SU-DHL-6 (cell line): ENCODE results near the gene ITGA6.

Source experiments
- H2AFZ ChIP-seq: fragments of 200-600 bp; sonication (generic); 2 replicates; pipeline ENCODE4 v1.6.1; 2014; ENCODE audit warnings: low read depth, mild to moderate bottlenecking, moderate library complexity, mixed read lengths, antibody characterized with exemption, low read length; ENCODE audit not compliant: severe bottlenecking
- H3F3A ChIP-seq: fragments of 200-600 bp; shearing (Covaris generic); 2 replicates; pipeline ENCODE4 v1.6.0; 2016; ENCODE audit warnings: antibody characterized with exemption, mild to moderate bottlenecking; ENCODE audit not compliant: insufficient read depth
- H3K27ac ChIP-seq: fragments of 200-600 bp; sonication (generic); 2 replicates; pipeline ENCODE4 v1.5.1; 2016; ENCODE audit warnings: low read depth, mild to moderate bottlenecking, low read length, moderate library complexity, mixed read lengths
- H3K27me3 ChIP-seq: fragments of 200-600 bp; sonication (generic), shearing (Covaris generic); 2 replicates; pipeline ENCODE4 v1.6.0; 2014; ENCODE audit warnings: mild to moderate bottlenecking, low read length
- H3K36me3 ChIP-seq: fragments of 200-600 bp; sonication (generic); 2 replicates; pipeline ENCODE4 v1.6.1; 2014; ENCODE audit warnings: mild to moderate bottlenecking, low read length, mixed read lengths
- H3K4me2 ChIP-seq: fragments of 300-600, 200-600 bp; shearing (Covaris generic), sonication (generic); 2 replicates; pipeline ENCODE4 v1.6.0; 2014; ENCODE audit warnings: low read length, low read depth, mild to moderate bottlenecking; ENCODE audit not compliant: poor library complexity, severe bottlenecking
- H3K4me3 ChIP-seq: fragments of 200-600 bp; sonication (generic); 2 replicates; pipeline ENCODE4 v1.5.1; 2014; ENCODE audit warnings: antibody characterized with exemption, low read length, mild to moderate bottlenecking, mixed read lengths; ENCODE audit not compliant: insufficient read depth, poor library complexity, severe bottlenecking
- H3K79me2 ChIP-seq: fragments of 200-600 bp; sonication (generic); 2 replicates; pipeline ENCODE4 v1.6.1; 2014; ENCODE audit warnings: mild to moderate bottlenecking, low read length, moderate library complexity; ENCODE audit not compliant: insufficient read depth
- H3K9ac ChIP-seq: fragments of 200-600 bp; sonication (generic); 2 replicates; pipeline ENCODE4 v1.7.0; 2014; ENCODE audit warnings: mild to moderate bottlenecking, low read length
- H3K9me2 ChIP-seq: fragments of 200-600 bp; sonication (generic); replicated peaks from 2 replicates; pipeline ENCODE4 v1.6.1; 2014; ENCODE audit warnings: low read length; ENCODE audit not compliant: insufficient read depth
- H3K9me3 ChIP-seq: fragments of 200-600 bp; sonication (generic); 2 replicates; pipeline ENCODE4 v1.6.1; 2014; ENCODE audit warnings: low read length, mixed read lengths; ENCODE audit not compliant: insufficient read depth
- H4K20me1 ChIP-seq: fragments of 200-600 bp; sonication (generic); 2 replicates; pipeline ENCODE4 v1.6.1; 2014; ENCODE audit warnings: low read depth, mild to moderate bottlenecking, antibody characterized with exemption, low read length, moderate library complexity, mixed read lengths
- CTCF ChIP-seq: fragments of 200-600 bp; sonication (generic); IDR thresholded peaks from one replicate; pipeline ENCODE4 v1.5.1; 2017; ENCODE audit warnings: antibody characterized with exemption, mild to moderate bottlenecking, low read length, moderate library complexity; ENCODE audit not compliant: insufficient read depth, poor library complexity, severe bottlenecking
- EZH2phosphoT487 ChIP-seq: fragments of 200-600 bp; sonication (generic), shearing (Covaris generic); conservative IDR thresholded peaks from 2 replicates; pipeline ENCODE4 v1.6.1; 2018; ENCODE audit warnings: mild to moderate bottlenecking, antibody characterized with exemption, low read length, moderate library complexity, mixed read lengths

ITGA6 gene

GRCh38 chr2:172387361-172387760 is 40.0 kb upstream of the ITGA6 start:
- Histone ChIP-seq H3K4me2 (no peak overlapping the region), H3K27ac (no peak overlapping the region), H4K20me1 (no peaks in the 10 kb centered on the region), H3K9me2 (no peaks in the 10 kb centered on the region), H3K9ac (no peak overlapping the region), H3F3A (no peaks in the 10 kb centered on the region), H3K79me2 (no peaks in the 10 kb centered on the region), H3K9me3 (no peaks in the 10 kb centered on the region), H3K27me3 (no peaks in the 10 kb centered on the region), H3K36me3 (no peaks in the 10 kb centered on the region), H2AFZ (no peak overlapping the region), H3K4me3 (no peak overlapping the region)
- no peak for TF ChIP-seq CTCF
- no peak for TF ChIP-seq EZH2phosphoT487

GRCh38 chr2:172389685-172390339 is 37.6 kb upstream of the ITGA6 start:
- no peak overlapping the region for H3K4me2 ChIP-seq
- no peak overlapping the region for H3K4me3 ChIP-seq
- no peaks in the 10 kb centered on the region for H3F3A ChIP-seq
- H3K79me2 ChIP-seq: no peaks in the 10 kb centered on the region
- H3K9me2 ChIP-seq: no peaks in the 10 kb centered on the region
- TF ChIP-seq EZH2phosphoT487 (no peak), CTCF (no peak)
- no peaks in the 10 kb centered on the region for H3K9me3 ChIP-seq
- no peak overlapping the region for H3K27ac ChIP-seq
- H3K36me3 ChIP-seq: no peaks in the 10 kb centered on the region
- H4K20me1 ChIP-seq: no peaks in the 10 kb centered on the region
- H2AFZ ChIP-seq: no peak overlapping the region
- no peak overlapping the region for H3K9ac ChIP-seq
- H3K27me3 ChIP-seq: no peaks in the 10 kb centered on the region

- H3K36me3 ChIP-seq: no peaks in the 10 kb centered on the region
- no peaks in the 10 kb centered on the region for H3F3A ChIP-seq
- no peak overlapping the region for H3K4me2 ChIP-seq
- H4K20me1 ChIP-seq: no peaks in the 10 kb centered on the region
- H3K27ac ChIP-seq: no peak overlapping the region
- no peaks in the 10 kb centered on the region for H3K9me3 ChIP-seq
- no peaks in the 10 kb centered on the region for H3K79me2 ChIP-seq
- no peak overlapping the region for H3K9ac ChIP-seq
- H3K9me2 ChIP-seq: no peaks in the 10 kb centered on the region
- TF ChIP-seq CTCF (no peak), EZH2phosphoT487 (no peak)
- no peaks in the 10 kb centered on the region for H3K27me3 ChIP-seq
- H2AFZ ChIP-seq: no peak overlapping the region
- no peak overlapping the region for H3K4me3 ChIP-seq
Observed at GRCh38 chr2:172394002-172394401, 33.4 kb upstream of the ITGA6 start.
